ENCODE results near the gene EDN2. TPM values are rescaled to one million over a fixed set of nuclear protein-coding genes. Genes with fewer than 3 reads are reported as not detected.

The EDN2 gene
- total RNA-seq, 5 donors from 2014 or later (not counting 1 experiment from before 2014, with no cell fraction given) = not detected

DNA sequence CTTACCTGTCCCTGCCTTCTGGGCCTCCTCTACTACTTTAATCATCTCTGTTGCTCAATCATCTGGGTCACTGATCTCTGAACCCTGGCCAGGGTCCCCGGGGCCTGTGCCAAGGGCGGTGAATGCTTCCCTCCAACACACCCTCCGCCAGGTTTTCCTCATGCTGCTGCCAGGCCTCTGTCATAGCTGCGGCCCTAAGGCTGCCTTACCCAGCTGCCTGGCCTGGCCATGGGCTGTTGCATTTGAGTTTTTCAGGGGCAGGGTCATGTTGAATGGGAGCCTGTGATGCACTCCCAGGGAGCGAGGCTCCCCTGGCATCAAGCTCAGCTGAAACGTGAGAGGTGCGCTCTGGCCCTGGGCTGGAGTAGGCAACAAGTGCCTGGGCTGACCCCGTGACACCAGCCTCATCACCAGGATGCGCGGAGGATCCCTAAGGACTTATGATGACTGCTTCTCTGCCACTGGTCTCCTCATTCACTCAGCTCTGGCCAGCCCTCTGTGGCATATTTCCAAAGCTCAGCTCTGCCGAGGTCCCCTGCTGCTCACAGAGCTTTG is 7.6 kb downstream of the EDN2 start:
- whole genome bisulfite sequencing (ENCODE audit: insufficient coverage) = 88% methylated on average over 10 of the region's 11 CpGs
- no peak overlapping the region for H3K4me3 Mint-ChIP-seq
- ChIA-PET CTCF (no interaction called here), POLR2A (interaction anchor here in 1 of 2 donors (0.7 kb wide), 1 partner anchor 107 kb away, joined by 5 read pairs; no protein-coding TSS in a partner anchor)
- H3K27me3 ChIP-seq (replicated peaks in 1 of 2; ENCODE audit: control insufficient read depth in 2 of 2, extremely low read depth in 1 of 2, insufficient read depth in 2 of 2, low read length in 1 of 2) = peaks cover 0 to 24% of the 10 kb centered on the region in 2 experiments
- no peak overlapping the region for H3K27ac Mint-ChIP-seq
- H3K27ac ChIP-seq (ENCODE audit: low read length) = no peak overlapping the region
- H3K4me1 ChIP-seq (ENCODE audit: control insufficient read depth in 1 of 2, extremely low read depth in 1 of 2, insufficient read depth in 2 of 2, low read length in 2 of 2) = no peaks in the 10 kb centered on the region
- H3K36me3 Mint-ChIP-seq = no peaks in the 10 kb centered on the region
- H3K4me3 ChIP-seq (ENCODE audit: control insufficient read depth in 1 of 2, extremely low read depth in 1 of 2, low read length in 1 of 2) = no peak overlapping the region
- no peaks in the 10 kb centered on the region for H3K36me3 ChIP-seq (ENCODE audit: control insufficient read depth in 2 of 2, extremely low read depth in 1 of 2, insufficient read depth in 1 of 2, low read length in 1 of 2)
- ATAC-seq (replicated peaks in 1 of 4) (no peak), DNase-seq (no peak)
- no peaks in the 10 kb centered on the region for H3K4me1 Mint-ChIP-seq
- H3K27me3 Mint-ChIP-seq = no peaks in the 10 kb centered on the region
- H3K9me3 ChIP-seq = no peaks in the 10 kb centered on the region
- no peaks in the 10 kb centered on the region for H3K9me3 Mint-ChIP-seq

DNA sequence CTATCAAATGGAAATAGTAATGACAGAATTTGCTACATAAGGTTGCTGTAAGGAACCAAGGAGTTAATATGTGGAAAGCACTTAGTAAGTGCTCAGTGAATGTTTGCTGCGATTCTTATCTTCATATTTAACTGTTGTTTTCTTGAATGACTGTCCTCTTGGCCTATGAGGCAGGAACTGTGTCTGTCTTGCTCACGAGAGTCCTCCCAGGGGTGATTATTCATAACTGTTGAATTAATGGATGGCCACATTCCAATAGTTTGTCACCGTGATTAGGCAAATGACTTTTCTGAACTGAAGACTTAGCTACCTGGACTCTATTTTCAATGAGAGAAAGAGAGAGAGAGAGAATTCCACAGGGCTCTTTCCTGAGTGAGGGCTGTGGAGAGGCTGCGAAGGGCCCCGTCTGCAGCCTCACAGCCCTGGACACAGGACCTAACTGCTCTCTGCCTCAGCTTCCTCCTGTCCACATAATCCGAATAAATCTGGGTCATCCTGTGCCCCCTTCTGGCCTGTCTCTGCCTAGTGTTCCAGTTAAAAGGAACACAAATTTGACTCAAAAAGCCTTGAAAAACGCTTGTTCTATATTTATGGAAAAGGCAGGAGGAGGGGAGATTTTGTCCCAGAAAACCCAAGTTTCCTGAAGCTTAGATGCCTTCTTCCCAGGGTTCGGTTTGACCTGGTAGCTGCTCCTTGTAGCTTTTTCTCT is 8.5 kb downstream of the EDN2 start:
- H3K36me3 Mint-ChIP-seq = no peaks in the 10 kb centered on the region
- Histone ChIP-seq H3K27ac (ENCODE audit: low read length) (no peak overlapping the region), H3K9me3 (no peaks in the 10 kb centered on the region), H3K4me1 (ENCODE audit: control insufficient read depth in 1 of 2, extremely low read depth in 1 of 2, insufficient read depth in 2 of 2, low read length in 2 of 2) (no peaks in the 10 kb centered on the region), H3K27me3 (replicated peaks in 1 of 2; ENCODE audit: control insufficient read depth in 2 of 2, extremely low read depth in 1 of 2, insufficient read depth in 2 of 2, low read length in 1 of 2) (peaks cover 0 to 30% of the 10 kb centered on the region in 2 experiments), H3K4me3 (ENCODE audit: control insufficient read depth in 1 of 2, extremely low read depth in 1 of 2, low read length in 1 of 2) (no peak overlapping the region), H3K36me3 (ENCODE audit: control insufficient read depth in 2 of 2, extremely low read depth in 1 of 2, insufficient read depth in 1 of 2, low read length in 1 of 2) (no peaks in the 10 kb centered on the region)
- DNase-seq (no peak), ATAC-seq (replicated peaks in 1 of 4) (no peak)
- H3K4me1 Mint-ChIP-seq = no peaks in the 10 kb centered on the region
- ChIA-PET POLR2A (interaction anchor here in 1 of 2 donors (0.6 kb wide), 1 partner anchor 13 kb away, joined by 9 read pairs; no protein-coding TSS in a partner anchor), CTCF (no interaction called here)
- H3K4me3 Mint-ChIP-seq = no peak overlapping the region
- no peak overlapping the region for H3K27ac Mint-ChIP-seq
- 85% methylated on average over 2 of the region's 8 CpGs for WGBS (ENCODE audit: insufficient coverage)
- no peaks in the 10 kb centered on the region for H3K9me3 Mint-ChIP-seq
- no peaks in the 10 kb centered on the region for H3K27me3 Mint-ChIP-seq

DNA sequence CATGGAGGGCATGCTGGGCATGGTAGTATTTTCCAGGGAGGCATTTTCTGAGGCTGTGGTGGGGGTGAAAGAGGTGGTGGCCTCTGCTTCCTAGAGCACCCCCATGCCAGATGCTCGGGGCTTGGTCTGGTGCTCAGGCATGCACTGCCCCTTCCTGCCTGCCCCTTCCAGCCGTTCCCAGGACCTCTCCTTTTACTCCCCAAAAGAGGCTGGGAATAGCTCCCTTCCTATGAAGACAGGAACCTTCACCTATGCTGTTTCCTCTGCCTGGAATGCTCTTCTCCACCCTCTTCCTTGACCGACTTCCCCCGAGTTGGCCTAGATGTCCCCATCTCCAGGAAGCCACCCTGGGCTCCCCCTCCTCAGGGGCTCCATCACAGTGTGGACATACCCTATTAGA is 9.1 kb downstream of the EDN2 start:
- Histone ChIP-seq H3K36me3 (ENCODE audit: control insufficient read depth in 2 of 2, extremely low read depth in 1 of 2, insufficient read depth in 1 of 2, low read length in 1 of 2) (no peaks in the 10 kb centered on the region), H3K4me1 (ENCODE audit: control insufficient read depth in 1 of 2, extremely low read depth in 1 of 2, insufficient read depth in 2 of 2, low read length in 2 of 2) (no peaks in the 10 kb centered on the region), H3K27ac (ENCODE audit: low read length) (no peak overlapping the region), H3K9me3 (no peaks in the 10 kb centered on the region), H3K4me3 (ENCODE audit: control insufficient read depth in 1 of 2, extremely low read depth in 1 of 2, low read length in 1 of 2) (no peak overlapping the region), H3K27me3 (replicated peaks in 1 of 2; ENCODE audit: control insufficient read depth in 2 of 2, extremely low read depth in 1 of 2, insufficient read depth in 2 of 2, low read length in 1 of 2) (peaks cover 0 to 30% of the 10 kb centered on the region in 2 experiments)
- DNase-seq = no peak
- WGBS (ENCODE audit: insufficient coverage) = no CpG with 5 or more reads among the region's 4 CpGs
- ATAC-seq (replicated peaks in 1 of 4) = no peak
- no peak overlapping the region for H3K27ac Mint-ChIP-seq
- no peaks in the 10 kb centered on the region for H3K9me3 Mint-ChIP-seq
- H3K27me3 Mint-ChIP-seq = no peaks in the 10 kb centered on the region
- ChIA-PET CTCF (no interaction called here), POLR2A (interaction anchor here in 1 of 2 donors (0.6 kb wide), 1 partner anchor 13 kb away, joined by 9 read pairs; no protein-coding TSS in a partner anchor)
- H3K36me3 Mint-ChIP-seq = no peaks in the 10 kb centered on the region
- no peak overlapping the region for H3K4me3 Mint-ChIP-seq
- H3K4me1 Mint-ChIP-seq = no peaks in the 10 kb centered on the region

DNA sequence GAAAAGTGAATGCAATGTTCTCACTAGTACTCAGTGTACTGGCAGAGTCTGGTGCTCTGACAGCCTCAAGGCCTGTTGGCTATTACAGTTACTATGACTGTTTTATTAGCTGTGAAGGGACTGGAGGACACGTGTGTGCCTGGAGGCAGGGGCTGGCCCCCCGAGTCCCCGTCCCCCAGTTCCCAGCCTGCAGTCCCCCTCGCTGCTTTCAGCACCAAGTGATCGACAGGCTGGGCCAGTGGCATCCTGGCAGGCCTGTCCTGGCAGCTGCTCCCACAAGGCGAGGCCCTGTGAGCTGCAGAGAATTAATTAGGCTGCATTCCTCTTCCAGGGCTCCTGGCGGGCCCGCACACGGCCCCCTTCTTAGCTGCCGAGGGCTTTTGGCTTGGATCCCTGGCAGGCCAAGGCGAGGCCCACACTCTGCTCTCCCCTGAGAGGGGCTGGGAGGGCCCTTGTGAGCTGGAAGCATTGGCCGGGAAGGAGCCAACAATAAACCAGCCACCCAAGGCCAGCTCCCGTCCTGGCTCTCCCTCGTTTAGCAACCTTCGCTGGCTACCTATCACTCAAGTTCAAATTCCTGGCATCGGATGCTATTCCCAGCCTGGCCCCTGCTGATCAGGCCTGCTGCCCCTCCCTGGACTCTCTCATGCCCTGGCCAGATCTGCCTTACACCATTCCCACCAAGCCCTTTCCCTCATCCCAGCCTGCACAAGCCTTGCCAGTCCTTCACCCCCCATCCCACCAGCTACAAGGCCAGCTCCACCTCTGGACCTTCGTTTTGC is 9.8 kb downstream of the EDN2 start:
- Mint-ChIP-seq H3K27me3 (no peaks in the 10 kb centered on the region), H3K36me3 (no peaks in the 10 kb centered on the region), H3K9me3 (no peaks in the 10 kb centered on the region), H3K4me3 (no peak overlapping the region), H3K4me1 (no peaks in the 10 kb centered on the region), H3K27ac (no peak overlapping the region)
- POLR2A ChIA-PET = no interaction called here
- DNase-seq (no peak), ATAC-seq (replicated peaks in 1 of 4) (no peak)
- CTCF ChIA-PET = no interaction called here
- 76% methylated on average over 12 of the region's 17 CpGs for WGBS (ENCODE audit: insufficient coverage)
- Histone ChIP-seq H3K4me3 (ENCODE audit: control insufficient read depth in 1 of 2, extremely low read depth in 1 of 2, low read length in 1 of 2) (no peak overlapping the region), H3K9me3 (no peaks in the 10 kb centered on the region), H3K4me1 (ENCODE audit: control insufficient read depth in 1 of 2, extremely low read depth in 1 of 2, insufficient read depth in 2 of 2, low read length in 2 of 2) (no peaks in the 10 kb centered on the region), H3K36me3 (ENCODE audit: control insufficient read depth in 2 of 2, extremely low read depth in 1 of 2, insufficient read depth in 1 of 2, low read length in 1 of 2) (no peaks in the 10 kb centered on the region), H3K27me3 (replicated peaks in 1 of 2; ENCODE audit: control insufficient read depth in 2 of 2, extremely low read depth in 1 of 2, insufficient read depth in 2 of 2, low read length in 1 of 2) (peaks cover 0 to 32% of the 10 kb centered on the region in 2 experiments), H3K27ac (ENCODE audit: low read length) (no peak overlapping the region)

DNA sequence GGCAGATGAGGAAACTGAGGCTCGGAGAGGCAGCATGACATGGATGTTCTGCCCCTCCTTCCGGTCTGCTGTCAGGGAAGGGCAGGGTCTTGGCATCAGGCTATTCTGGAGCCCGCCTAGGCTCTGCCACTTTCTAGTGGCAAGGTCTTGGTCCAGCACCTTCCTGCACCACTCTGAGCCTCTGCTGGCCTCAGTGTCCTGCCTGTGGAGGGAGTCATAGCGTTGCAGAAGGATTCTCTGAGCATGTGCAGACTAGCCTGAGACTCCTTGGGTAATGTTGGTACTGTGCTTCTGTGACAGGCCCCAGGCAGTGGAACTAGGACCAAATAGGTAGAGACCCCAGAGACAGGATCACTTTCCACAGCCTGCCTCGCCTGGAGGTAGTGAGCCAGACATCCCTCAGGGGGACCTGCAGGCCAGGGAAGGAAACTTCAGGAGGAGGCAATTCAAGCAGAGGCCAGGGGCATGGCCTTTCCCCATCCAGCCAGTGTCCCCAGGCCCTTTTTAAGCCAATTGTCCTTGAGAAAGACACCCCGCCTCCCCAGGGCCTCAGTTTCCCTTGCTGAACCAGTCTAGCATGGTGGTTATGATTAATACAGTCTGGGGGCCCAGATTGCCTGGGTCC is 10.6 kb downstream of the EDN2 start:
- Mint-ChIP-seq H3K4me3 (no peak overlapping the region), H3K27ac (no peak overlapping the region), H3K4me1 (no peaks in the 10 kb centered on the region), H3K27me3 (no peaks in the 10 kb centered on the region), H3K36me3 (no peaks in the 10 kb centered on the region), H3K9me3 (no peaks in the 10 kb centered on the region)
- Histone ChIP-seq H3K4me1 (ENCODE audit: control insufficient read depth in 1 of 2, extremely low read depth in 1 of 2, insufficient read depth in 2 of 2, low read length in 2 of 2) (no peaks in the 10 kb centered on the region), H3K4me3 (ENCODE audit: control insufficient read depth in 1 of 2, extremely low read depth in 1 of 2, low read length in 1 of 2) (no peak overlapping the region), H3K36me3 (ENCODE audit: control insufficient read depth in 2 of 2, extremely low read depth in 1 of 2, insufficient read depth in 1 of 2, low read length in 1 of 2) (no peaks in the 10 kb centered on the region), H3K27me3 (replicated peaks in 1 of 2; ENCODE audit: control insufficient read depth in 2 of 2, extremely low read depth in 1 of 2, insufficient read depth in 2 of 2, low read length in 1 of 2) (peaks cover 0 to 26% of the 10 kb centered on the region in 2 experiments), H3K9me3 (no peaks in the 10 kb centered on the region), H3K27ac (ENCODE audit: low read length) (no peak overlapping the region)
- ChIA-PET POLR2A (no interaction called here), CTCF (no interaction called here)
- WGBS (ENCODE audit: insufficient coverage) = 82% methylated on average over 6 of the region's 6 CpGs
- DNase-seq (no peak), ATAC-seq (replicated peaks in 1 of 4) (no peak)

DNA sequence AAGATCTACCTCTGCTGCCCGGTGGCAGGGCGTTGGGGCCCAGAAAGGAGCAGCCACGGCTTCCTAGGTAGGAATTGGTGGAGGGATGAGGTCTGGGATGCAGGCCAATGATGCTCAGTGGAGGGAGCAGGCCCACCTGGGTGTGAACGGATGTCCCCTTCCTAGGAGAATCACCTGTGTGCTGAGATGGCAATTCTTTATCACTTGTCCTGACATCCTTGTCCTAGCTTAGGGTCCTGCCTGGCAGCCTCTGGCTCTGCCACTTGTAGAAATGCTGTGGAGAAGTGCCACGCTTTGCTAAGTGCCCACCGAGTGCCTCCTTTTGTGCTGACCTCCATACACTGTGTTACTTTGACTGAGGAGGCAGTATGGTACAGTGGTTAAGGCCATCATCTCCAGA is 12.8 kb downstream of the EDN2 start:
- Mint-ChIP-seq H3K27me3 (peaks cover 0 to 6% of the 10 kb centered on the region in 2 donors), H3K9me3 (no peaks in the 10 kb centered on the region), H3K4me3 (no peak overlapping the region), H3K27ac (no peak overlapping the region), H3K4me1 (no peaks in the 10 kb centered on the region), H3K36me3 (no peaks in the 10 kb centered on the region)
- ATAC-seq (replicated peaks in 1 of 4) (no peak), DNase-seq (no peak)
- Histone ChIP-seq H3K36me3 (ENCODE audit: control insufficient read depth in 2 of 2, extremely low read depth in 1 of 2, insufficient read depth in 1 of 2, low read length in 1 of 2) (no peaks in the 10 kb centered on the region), H3K9me3 (no peaks in the 10 kb centered on the region), H3K27ac (ENCODE audit: low read length) (no peak overlapping the region), H3K4me1 (ENCODE audit: control insufficient read depth in 1 of 2, extremely low read depth in 1 of 2, insufficient read depth in 2 of 2, low read length in 2 of 2) (no peaks in the 10 kb centered on the region), H3K4me3 (ENCODE audit: control insufficient read depth in 1 of 2, extremely low read depth in 1 of 2, low read length in 1 of 2) (no peak overlapping the region), H3K27me3 (replicated peaks in 1 of 2; ENCODE audit: control insufficient read depth in 2 of 2, extremely low read depth in 1 of 2, insufficient read depth in 2 of 2, low read length in 1 of 2) (peaks cover 0 to 29% of the 10 kb centered on the region in 2 experiments)
- ChIA-PET CTCF (no interaction called here), POLR2A (no interaction called here)
- 68% methylated on average over 3 of the region's 6 CpGs for WGBS (ENCODE audit: insufficient coverage)
